HG02885 (cell line): Measurements from ENCODE around the gene TSC22D1.
"Not testable (repeated sequence)": the region's sequence is repeated elsewhere in the genome, so short reads cannot be mapped to it uniquely, and the experiment has no call there.

Experiments
- ATAC-seq: cut with Tn5 transposase; IDR thresholded peaks from one replicate; pipeline ENCODE4 v1.9.1; 2021; ENCODE audit warnings: mild to moderate bottlenecking; ENCODE audit not compliant: unreplicated experiment, poor library complexity

Gene TSC22D1

GRCh38 chr13:44573790-44574465 is 2.2 kb downstream of the TSC22D1 start:
- ATAC-seq, result no peak

- ATAC-seq, result no peak
These were observed 3.1 kb downstream of the TSC22D1 start for GRCh38 chr13:44573071-44573470.

- ATAC-seq, result no peak
These were observed 9.5 kb downstream of the TSC22D1 start for GRCh38 chr13:44566601-44567000.

- no peak for ATAC-seq
These were observed 10.2 kb downstream of the TSC22D1 start for GRCh38 chr13:44565881-44566280.

GRCh38 chr13:44564936-44565335 is 11.2 kb downstream of the TSC22D1 start:
- no peak for ATAC-seq

GRCh38 chr13:44562853-44563252 is 13.3 kb downstream of the TSC22D1 start:
- ATAC-seq, result not testable (repeated sequence)

GRCh38 chr13:44561351-44561750 is 14.8 kb downstream of the TSC22D1 start:
- ATAC-seq, result no peak

- no peak for ATAC-seq
These were observed 18.1 kb downstream of the TSC22D1 start for GRCh38 chr13:44557986-44558385.

GRCh38 chr13:44555207-44555606 is 20.9 kb downstream of the TSC22D1 start:
- no peak for ATAC-seq

GRCh38 chr13:44549476-44549875 is 26.7 kb downstream of the TSC22D1 start:
- ATAC-seq, result no peak

- ATAC-seq, result no peak
These were observed 30.0 kb downstream of the TSC22D1 start for GRCh38 chr13:44546164-44546563.

- no peak for ATAC-seq
These were observed 32.8 kb downstream of the TSC22D1 start for GRCh38 chr13:44543369-44543768.

- no peak for ATAC-seq
These were observed 33.8 kb downstream of the TSC22D1 start for GRCh38 chr13:44542361-44542760.

GRCh38 chr13:44541601-44542000 is 34.5 kb downstream of the TSC22D1 start:
- ATAC-seq, result no peak

GRCh38 chr13:44540761-44541434 is 35.2 kb downstream of the TSC22D1 start:
- ATAC-seq, result no peak

- no peak for ATAC-seq
These were observed 38.9 kb downstream of the TSC22D1 start for GRCh38 chr13:44537248-44537647.

GRCh38 chr13:44523146-44524015 is 52.7 kb downstream of the TSC22D1 start:
- no peak for ATAC-seq

GRCh38 chr13:44519642-44520041 is 56.5 kb downstream of the TSC22D1 start:
- no peak for ATAC-seq

- ATAC-seq, result no peak
These were observed 59.4 kb downstream of the TSC22D1 start for GRCh38 chr13:44516771-44517170.

GRCh38 chr13:44514278-44514677 is 61.9 kb downstream of the TSC22D1 start:
- no peak for ATAC-seq

GRCh38 chr13:44509853-44510252 is 66.3 kb downstream of the TSC22D1 start:
- ATAC-seq, result not testable (repeated sequence)
